Measurements from ENCODE around the gene TANGO2.

- TF ChIP-seq TCF12 (IDR thresholded peaks at IDR 0.05) = no peak; the same call in 1 of the 2 replicates
- TF ChIP-seq EP300 (IDR thresholded peaks at IDR 0.05; ENCODE audit: borderline replicate concordance in 1 of 2, low read depth in 1 of 2, low read length in 1 of 2) = no peak; a peak in 1 of 4 replicates
- TF ChIP-seq SMC3 (IDR thresholded peaks at IDR 0.05; ENCODE audit: low read depth, low read length) = no peak
- peak; percentile 43; the same call in 1 of the 2 replicates for TF ChIP-seq TEAD4 (IDR thresholded peaks at IDR 0.05; ENCODE audit: borderline replicate concordance, insufficient read depth)
- TF ChIP-seq RCOR1 (IDR thresholded peaks at IDR 0.05; ENCODE audit: low read length) = no peak
- TF ChIP-seq, protein P1, sequence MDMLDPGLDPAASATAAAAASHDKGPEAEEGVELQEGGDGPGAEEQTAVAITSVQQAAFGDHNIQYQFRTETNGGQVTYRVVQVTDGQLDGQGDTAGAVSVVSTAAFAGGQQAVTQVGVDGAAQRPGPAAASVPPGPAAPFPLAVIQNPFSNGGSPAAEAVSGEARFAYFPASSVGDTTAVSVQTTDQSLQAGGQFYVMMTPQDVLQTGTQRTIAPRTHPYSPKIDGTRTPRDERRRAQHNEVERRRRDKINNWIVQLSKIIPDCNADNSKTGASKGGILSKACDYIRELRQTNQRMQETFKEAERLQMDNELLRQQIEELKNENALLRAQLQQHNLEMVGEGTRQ (IDR thresholded peaks at IDR 0.05; ENCODE audit: borderline replicate concordance, low read depth, low read length) = no peak
- TF ChIP-seq CTCF (IDR thresholded peaks at IDR 0.05) = no peak
- TF ChIP-seq RFX5 (IDR thresholded peaks at IDR 0.05; ENCODE audit: low read length) = no peak; the same call in 1 of the 2 replicates
- TF ChIP-seq TAF1 (IDR thresholded peaks at IDR 0.05; ENCODE audit: borderline replicate concordance, low read depth, low read length) = peak; percentile 91
- peak; percentile 68 for TF ChIP-seq ELF1 (IDR thresholded peaks at IDR 0.05)
These were observed 59.0 kb downstream of the TANGO2 start, which contains the start of gene DGCR8 for GRCh38 chr22:20079745-20080444.
